T-helper 9 cell (primary cell): ENCODE data around the gene CCDC180.
"Not testable (repeated sequence)": the region's sequence is repeated elsewhere in the genome, so short reads cannot be mapped to it uniquely, and the experiment has no call there.

ENCODE experiments used
- DNase-seq: peaks from one replicate; pipeline ENCODE4 v3.0.0-alpha.2; 2020

The CCDC180 gene

DNA sequence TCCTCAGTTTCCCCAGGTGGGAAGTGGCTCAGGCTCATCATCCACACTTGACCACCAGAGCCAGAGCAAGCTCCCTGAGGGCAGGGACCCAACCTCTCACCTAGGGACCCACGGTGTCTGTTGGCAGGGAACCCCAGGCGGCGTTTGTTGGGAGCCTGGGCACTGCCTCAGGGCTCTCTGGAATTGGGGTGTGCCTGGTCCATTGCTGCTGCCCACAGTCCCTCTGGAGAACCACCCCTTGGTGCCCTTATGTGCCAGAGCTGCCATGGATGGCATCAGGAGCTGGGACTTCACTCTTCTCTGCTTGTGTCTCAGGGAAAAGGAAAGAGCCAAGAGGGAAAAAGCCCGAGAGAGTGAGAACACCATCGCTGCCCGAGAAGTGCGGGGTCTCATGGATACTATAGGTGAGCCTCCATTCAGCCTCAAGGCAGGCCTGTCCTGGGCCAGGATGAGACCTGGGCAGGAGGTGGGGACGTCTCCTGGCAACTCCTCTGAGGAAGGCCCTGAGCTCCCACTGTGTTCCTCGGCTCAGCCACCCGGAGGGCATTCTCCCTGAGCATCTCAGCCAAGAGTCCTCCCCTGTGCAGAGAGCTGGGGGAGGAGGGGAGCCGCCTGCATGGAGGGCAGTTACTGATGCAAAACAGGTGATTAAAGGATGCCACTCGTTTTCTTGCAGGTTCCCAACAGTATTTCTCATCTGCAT lies 4.5 kb downstream of the CCDC180 start:
- DNase-seq: no peak

DNA sequence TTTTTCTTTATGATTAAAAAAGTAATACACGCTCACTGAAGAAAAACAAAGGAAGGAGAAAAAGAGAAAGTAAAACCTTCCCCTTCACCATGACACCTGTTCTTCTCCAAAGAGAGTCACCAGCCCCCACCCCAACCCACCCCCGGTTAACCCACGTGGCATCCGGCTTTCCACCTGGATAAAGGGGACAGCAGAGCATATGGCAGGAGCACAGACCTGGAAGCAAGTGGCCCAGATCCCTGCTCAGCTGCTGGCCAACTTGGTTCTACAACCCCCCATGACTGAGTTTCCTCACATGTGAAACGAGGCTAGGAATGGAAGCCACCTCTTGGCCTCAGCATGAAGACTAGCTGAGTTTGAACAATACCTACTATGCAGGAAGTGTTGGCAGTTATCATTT lies 5.1 kb downstream of the CCDC180 start:
- DNase-seq: no peak

- no peak for DNase-seq
These were observed 5.8 kb downstream of the CCDC180 start for GRCh38 chr9:97313243-97313642.

GRCh38 chr9:97313746-97314145 lies 6.3 kb downstream of the CCDC180 start:
- DNase-seq: no peak

GRCh38 chr9:97314503-97314902 lies 7.0 kb downstream of the CCDC180 start:
- DNase-seq: no peak

- DNase-seq: no peak
These were observed 8.1 kb downstream of the CCDC180 start for GRCh38 chr9:97315550-97315949.

DNA sequence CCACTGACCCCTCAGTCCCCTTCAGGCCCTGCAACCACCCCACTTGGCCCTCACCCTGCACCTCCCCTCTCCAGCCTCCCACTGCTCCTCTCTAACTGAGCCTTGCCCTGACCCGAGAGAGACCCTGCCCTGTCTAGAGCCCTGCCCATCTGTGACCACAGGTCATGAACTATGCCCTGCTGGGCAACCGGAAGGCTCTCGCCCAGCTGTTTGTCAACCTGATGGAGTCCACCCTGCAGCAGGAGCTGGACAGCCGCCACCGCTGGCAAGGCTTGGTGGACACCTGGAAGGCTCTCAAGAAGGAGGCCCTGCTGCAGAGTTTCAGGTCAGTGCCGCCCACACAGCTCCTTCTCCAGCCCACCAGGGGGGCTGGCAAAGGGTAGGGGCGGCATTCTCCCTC lies 9.4 kb downstream of the CCDC180 start:
- no peak for DNase-seq

GRCh38 chr9:97318433-97318832 lies 11.0 kb downstream of the CCDC180 start:
- no peak for DNase-seq

- DNase-seq: no peak
These were observed 11.9 kb downstream of the CCDC180 start for GRCh38 chr9:97319395-97319794.

DNA sequence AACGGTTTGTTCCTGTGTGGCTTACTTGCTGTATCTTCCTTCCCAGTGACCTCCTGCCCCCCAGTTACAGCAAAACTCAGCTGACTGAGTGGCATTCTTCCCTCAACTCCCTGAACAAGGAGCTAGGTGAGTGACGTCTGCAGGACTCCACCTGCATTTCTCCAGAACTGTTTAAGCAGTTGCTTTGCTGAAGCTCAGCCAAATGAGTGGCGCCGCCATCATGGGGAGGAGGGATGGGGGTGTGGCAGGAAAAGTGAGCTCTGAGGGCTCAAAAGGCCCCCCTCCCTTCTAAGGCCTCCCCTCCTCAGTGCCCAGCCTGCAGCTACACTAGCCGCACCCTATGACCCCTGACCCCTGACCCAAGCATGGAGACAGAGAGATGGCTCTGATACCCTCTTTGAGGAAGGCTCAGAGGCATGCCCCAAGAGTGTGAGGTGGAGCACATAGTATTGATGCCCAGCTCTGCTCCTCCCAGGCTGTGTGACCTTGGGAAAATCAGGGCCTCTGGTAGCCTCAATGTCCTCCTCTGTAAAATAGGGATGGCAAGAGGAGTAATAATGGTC lies 12.7 kb downstream of the CCDC180 start:
- DNase-seq: no peak

DNA sequence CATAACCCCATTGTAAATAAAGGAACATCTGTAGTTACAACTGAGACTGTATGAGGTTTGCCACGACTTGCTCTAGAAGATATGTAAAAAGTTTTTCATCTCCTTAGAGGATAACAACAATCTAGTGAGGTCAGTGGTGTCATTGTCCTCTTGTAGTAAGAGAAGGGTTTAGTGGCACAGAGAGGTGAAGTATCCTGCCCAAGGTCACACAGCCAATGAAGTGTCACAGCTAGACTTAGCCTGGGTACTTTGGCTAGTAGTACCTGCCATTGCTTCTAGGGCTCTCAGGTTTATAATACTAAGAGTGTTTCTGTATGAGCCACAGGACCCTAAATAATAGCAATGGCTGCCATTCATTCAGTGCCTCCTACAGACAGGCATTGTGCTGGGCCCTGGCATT lies 13.8 kb downstream of the CCDC180 start:
- no peak for DNase-seq

DNA sequence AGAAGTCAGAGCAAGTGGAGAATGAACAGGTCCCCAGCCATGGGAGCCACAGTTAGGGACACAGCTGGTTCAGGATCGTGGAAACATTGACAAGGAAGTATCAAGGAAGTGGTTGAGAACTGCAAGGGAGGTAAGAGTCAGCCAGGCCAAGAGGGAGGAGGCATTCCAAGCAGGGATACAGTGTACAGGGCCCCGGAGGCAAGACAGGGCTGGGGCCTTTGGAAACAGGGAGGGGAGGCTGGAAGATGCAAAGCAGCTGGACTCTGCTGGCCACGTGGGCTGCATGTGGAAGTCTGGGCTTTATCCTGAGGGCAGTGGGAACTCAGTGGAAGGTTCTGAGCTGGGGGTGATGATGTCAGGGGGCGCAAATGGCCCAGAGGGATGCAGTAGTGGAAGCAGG lies 14.2 kb downstream of the CCDC180 start:
- no peak for DNase-seq

DNA sequence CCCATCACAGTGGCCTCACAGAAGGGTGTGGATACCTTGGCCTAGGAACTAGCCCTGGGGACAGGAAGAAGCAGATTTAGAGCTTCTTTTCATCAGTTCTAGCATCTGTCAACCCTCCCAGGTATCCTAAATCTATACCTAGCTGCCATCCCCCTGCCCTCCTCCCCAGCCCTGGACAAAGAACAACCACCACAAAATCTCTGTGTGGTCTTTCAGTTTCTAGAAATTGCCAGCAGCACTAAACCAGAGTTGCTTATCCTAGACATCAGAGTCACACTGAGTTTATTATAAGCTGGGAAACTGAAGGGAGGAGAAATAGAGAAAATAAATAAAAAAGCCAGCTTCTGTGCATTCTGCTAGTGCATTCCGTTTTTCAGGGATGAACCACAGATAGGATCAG lies 14.6 kb downstream of the CCDC180 start:
- no peak for DNase-seq

DNA sequence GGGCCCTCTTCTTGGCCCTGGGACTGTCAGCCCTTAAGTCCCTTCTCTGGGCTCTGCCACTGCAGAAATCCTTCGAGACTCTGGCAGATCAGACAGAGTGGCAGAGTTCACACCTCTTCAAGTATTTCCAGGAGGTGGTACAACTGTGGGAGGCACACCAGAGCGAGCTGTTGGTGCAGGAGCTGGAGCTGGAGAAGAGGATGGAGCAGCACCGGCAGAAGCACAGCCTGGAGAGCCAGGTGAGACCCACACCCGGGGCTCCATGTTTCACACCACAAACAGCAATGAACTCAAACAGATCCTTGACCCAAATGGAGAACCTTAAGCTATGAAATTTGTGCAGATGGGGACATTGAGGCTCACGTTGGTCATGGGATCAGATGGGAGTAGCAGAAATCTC lies 17.5 kb downstream of the CCDC180 start:
- no peak for DNase-seq

DNA sequence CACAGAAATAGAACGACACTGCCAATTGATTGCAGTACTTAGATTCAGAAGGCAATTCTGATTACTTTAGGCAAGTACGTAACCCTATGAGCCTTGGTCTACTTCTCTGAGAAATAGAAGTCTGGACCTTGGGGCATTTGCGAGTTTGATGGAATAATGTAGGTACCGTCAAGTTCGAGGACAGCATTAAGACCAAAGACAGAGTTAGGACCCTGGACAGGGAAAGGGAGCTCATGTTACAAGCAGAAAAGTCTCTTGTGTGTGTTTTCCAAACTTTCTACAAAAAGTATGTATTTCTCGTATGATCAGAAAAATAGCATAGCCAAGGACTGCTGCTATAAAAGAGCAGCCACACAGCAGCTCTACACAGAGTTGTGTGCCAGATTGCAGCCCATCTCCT lies 20.1 kb downstream of the CCDC180 start:
- no peak for DNase-seq

- DNase-seq: no peak
These were observed 25.5 kb downstream of the CCDC180 start for GRCh38 chr9:97332993-97333392.

GRCh38 chr9:97335622-97336021 lies 28.2 kb downstream of the CCDC180 start:
- not testable (repeated sequence) for DNase-seq

DNA sequence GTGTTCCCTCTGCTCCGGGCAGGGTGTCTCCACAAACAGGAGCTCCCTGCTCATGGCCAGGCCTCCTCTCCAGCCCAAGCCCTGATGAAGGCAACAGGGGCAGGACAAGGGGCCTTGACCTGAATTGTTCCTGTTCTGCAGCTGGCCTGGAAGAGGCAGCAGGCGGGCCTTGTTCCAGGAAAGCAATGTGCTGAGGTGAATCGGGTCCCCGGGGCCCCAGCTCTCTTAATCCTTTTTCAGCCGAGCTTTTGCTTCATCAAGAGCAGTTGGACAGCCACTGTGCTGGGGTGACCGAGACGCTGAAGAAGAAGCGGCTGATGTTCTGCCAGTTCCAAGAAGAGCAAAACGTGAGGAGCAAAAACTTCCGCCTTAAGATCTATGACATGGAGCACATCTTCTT lies 41.4 kb downstream of the CCDC180 start:
- DNase-seq: no peak

GRCh38 chr9:97349400-97349799 lies 41.9 kb downstream of the CCDC180 start:
- DNase-seq: no peak

- DNase-seq: no peak
These were observed 47.2 kb downstream of the CCDC180 start for GRCh38 chr9:97354637-97355036.

GRCh38 chr9:97357056-97357455 lies 49.6 kb downstream of the CCDC180 start:
- DNase-seq: no peak
